NCI-H2227 (cell line): ENCODE results near the gene RABGGTA.

ENCODE experiments used
- DNase-seq: peaks from one replicate; lab custom pipeline; 2025; ENCODE audit not compliant: unreplicated experiment; lab: John Stamatoyannopoulos, UW

The RABGGTA gene

GRCh38 chr14:24261969-24262327, 9.4 kb downstream of the RABGGTA start:
- no peak for DNase-seq

- DNase-seq = no peak
These were observed 10.0 kb downstream of the RABGGTA start for GRCh38 chr14:24261256-24261968.

DNA sequence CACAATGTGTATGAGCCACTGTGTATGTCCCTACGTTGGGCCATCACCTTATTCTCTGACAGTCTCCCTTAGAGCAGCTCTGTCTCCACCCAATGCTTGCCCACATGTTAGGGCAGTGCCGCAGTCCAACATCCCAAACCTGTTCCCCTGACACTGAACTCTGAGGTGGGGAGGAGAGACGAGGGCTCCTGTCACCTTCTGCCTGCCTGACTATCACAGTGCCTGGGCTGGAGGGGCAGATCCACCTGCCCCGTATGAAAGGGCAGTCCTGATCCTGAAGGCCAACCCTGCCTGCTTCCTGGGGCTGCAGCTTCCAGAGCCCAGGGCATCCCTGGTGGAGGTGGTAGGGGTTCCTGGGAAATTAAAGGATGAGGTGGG, 10.6 kb downstream of the RABGGTA start:
- DNase-seq = no peak

DNA sequence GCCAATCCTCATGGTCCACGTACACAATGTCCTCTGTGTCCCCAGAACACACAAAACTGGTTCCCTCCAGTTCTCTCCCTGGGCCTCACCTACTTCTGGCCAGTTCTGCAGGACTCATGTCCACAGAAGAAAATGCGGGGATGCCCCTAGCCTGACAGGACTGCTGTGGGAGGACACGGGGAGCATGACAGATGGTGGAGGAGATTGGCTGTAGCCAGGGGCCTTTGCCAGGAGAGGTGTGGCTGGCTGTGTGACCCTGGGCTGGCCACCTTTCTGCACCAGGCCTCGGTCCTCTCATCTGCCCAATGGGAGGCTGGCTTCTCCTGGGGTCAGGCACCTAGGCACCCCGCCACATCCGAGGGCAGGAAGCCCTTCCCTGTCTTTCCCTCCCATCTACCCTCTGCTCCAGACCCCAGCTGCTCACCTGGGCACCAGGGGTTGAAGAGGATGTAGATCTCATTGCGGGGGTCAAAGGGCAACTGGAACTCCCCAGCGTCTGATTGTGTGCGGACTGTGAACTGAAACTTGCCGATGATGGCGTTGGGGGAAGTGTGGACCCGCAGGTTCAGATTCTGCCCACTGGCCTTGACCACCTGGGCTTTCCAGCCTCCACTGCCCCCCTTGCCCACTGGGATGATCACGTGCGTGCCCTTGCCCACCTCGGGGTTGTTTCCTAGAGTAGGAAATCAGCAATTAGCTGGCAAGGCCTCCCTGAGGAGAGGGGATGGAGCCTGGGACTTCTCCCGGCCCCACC, 11.2 kb downstream of the RABGGTA start:
- DNase-seq = no peak

GRCh38 chr14:24259282-24260025, 11.9 kb downstream of the RABGGTA start:
- DNase-seq = no peak

- DNase-seq = no peak
These were observed 12.7 kb downstream of the RABGGTA start for GRCh38 chr14:24258548-24259265.

DNA sequence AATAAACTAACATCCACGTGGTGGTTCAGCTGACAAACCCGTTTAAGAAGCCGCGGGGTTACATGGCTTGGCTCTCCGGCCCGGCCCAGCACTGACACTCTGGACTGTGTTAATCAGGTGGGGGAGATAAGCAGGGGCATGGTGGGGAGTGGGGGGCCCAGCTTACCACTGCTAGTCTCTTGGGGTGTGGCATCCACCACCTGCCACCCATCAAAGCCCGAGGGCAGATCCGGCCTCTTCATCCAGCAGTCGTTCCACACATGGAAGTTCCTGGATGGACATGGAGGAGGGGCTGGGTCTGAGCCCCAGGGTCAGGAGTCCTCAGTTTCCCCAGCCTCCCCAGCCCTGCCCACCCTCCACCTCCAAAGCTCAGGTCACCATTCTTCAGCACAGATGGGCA, 13.3 kb downstream of the RABGGTA start:
- DNase-seq = no peak

DNA sequence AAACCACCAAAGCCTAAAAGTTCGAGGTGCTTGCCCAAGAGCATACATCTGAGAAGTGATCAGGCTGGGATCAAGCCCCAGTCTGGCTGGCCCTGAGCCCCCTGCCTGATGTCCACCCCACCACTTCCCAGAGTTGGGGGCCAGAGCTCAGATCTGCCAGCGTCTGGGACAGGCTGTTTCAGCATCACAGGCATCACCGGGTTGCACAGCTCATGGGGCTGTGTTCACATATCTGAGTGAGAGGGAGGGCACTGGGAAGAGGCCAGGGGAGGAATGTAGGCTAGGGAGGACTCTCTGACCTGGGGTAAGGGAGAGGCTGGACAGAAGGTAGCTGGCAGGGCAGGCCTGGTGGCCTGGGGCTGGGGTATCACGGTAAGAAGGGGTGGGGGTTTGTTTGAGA, 14.4 kb downstream of the RABGGTA start:
- no peak for DNase-seq

GRCh38 chr14:24255931-24256711, 15.3 kb downstream of the RABGGTA start:
- no peak for DNase-seq

GRCh38 chr14:24255438-24255837, 16.0 kb downstream of the RABGGTA start:
- DNase-seq = no peak

DNA sequence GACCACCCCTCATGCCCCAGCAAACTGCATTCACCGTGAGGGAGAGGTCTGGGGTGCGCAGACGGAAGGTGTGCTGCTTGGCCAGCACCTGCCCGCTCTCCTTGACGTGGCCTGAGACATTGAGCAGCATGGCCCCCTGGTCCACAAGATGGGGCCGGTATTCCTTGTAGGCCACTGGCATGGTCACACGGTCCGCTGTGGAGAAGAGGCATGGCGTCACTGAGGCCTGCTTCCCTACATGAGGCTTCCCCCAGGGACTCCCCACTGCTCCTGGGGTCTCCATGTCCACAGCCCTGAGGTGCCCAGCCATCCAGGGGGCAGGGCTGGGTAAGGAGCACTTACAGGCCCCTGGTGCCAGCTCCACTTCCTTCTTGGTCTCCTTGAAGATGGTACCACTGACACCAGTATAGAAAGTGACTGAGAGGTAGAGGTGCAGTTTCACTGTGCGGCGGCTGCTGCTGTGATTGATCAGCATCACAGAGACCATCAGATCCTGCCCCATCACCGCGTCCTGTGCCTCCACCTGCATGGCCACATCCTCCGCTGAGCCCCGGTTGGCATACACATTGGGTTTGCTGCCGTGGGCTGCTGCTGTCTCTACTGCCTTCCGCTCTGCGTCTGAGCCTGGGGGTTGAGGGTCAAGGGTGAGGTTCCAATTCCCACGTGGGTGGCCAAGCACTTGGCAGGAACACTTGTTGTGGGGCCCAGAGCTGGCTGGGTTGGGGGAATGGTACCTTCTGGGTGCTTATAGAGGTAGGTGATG, 16.6 kb downstream of the RABGGTA start:
- no peak for DNase-seq

- DNase-seq = no peak
These were observed 17.5 kb downstream of the RABGGTA start for GRCh38 chr14:24253936-24254335.

- DNase-seq = no peak
These were observed 18.9 kb downstream of the RABGGTA start for GRCh38 chr14:24252289-24253124.

GRCh38 chr14:24251880-24252288, 19.5 kb downstream of the RABGGTA start:
- DNase-seq = no peak

GRCh38 chr14:24250354-24250753, 21.0 kb downstream of the RABGGTA start:
- DNase-seq = no peak

- DNase-seq = no peak
These were observed 22.0 kb downstream of the RABGGTA start for GRCh38 chr14:24249230-24250021.

GRCh38 chr14:24247422-24247821, 24.0 kb downstream of the RABGGTA start:
- no peak for DNase-seq

- no peak for DNase-seq
These were observed 24.6 kb downstream of the RABGGTA start for GRCh38 chr14:24246765-24247212.
